Measurements from ENCODE around the gene RXRB. TPM values are rescaled to one million over a fixed set of nuclear protein-coding genes. Genes with fewer than 3 reads are reported as not detected.

The RXRB gene
- total and polyA plus RNA-seq, 2 of the 13 experiments (the other 11 are each of a cell fraction or from before 2014, with no cell fraction given): 26.7 to 55.7 TPM

- TF ChIP-seq THYN1 (CRISPR knock-in tag; IDR thresholded peaks at IDR 0.05; ENCODE audit: borderline replicate concordance, low read depth) (no peak), ZNF362 (CRISPR knock-in tag; IDR thresholded peaks at IDR 0.05; ENCODE audit: borderline replicate concordance) (no peak), GFI1 (CRISPR knock-in tag; IDR thresholded peaks at IDR 0.05; ENCODE audit: borderline replicate concordance) (no peak), TCF7 (IDR thresholded peaks at IDR 0.05; ENCODE audit: low read depth) (no peak), CBFB (CRISPR knock-in tag; IDR thresholded peaks at IDR 0.05) (no peak), KAT2B (IDR thresholded peaks at IDR 0.05; ENCODE audit: borderline replicate concordance, low read depth, low read length) (no peak), TAF1 (CRISPR knock-in tag; IDR thresholded peaks at IDR 0.05) (no peak), MTERF4 (CRISPR knock-in tag; IDR thresholded peaks at IDR 0.05) (no peak), HNF1B (CRISPR knock-in tag; IDR thresholded peaks at IDR 0.05) (no peak)
- peaks cover 22% of the 10 kb centered on the region for H3K4me1 ChIP-seq (ENCODE audit: insufficient read depth, low read length)
- H3K4me2 ChIP-seq (ENCODE audit: low read depth, low read length): no peak overlapping the region
- FAIRE-seq: no peak
- H3K27me3 ChIP-seq (ENCODE audit: control insufficient read depth in 1 of 2, insufficient read depth in 2 of 2, low read length in 2 of 2): peaks cover 6 to 63% of the 10 kb centered on the region in 2 experiments; a peak in 4 of 5 replicates
- intact Hi-C loops (cut with micrococcal nuclease; ENCODE audit: unreplicated experiment) (no loop called here), in situ Hi-C loops (cut with HindIII; ENCODE audit: extremely low pct_ligation_motif_present, low pct_unique_long_range_greater_than_20kb) (no loop called here)
- H3K9me3 ChIP-seq (ENCODE audit: low read length): no peaks in the 10 kb centered on the region
- no peak overlapping the region for H2AFZ ChIP-seq (ENCODE audit: low read length)
- BruUV-seq (replicated peaks): no TSS peak
- no peak overlapping the region for H3K4me3 ChIP-seq (replicated peaks in 1 of 3; ENCODE audit: insufficient read depth in 1 of 3, low read depth in 2 of 3, low read length in 3 of 3)
- H4K20me1 ChIP-seq (ENCODE audit: insufficient read depth, low read length): no peaks in the 10 kb centered on the region
- no peak for DNase-seq (ENCODE audit: low spot score)
- 11% methylated on average over 7 of the region's 7 CpGs for WGBS (ENCODE audit: low lambda C conversion rate)
- no peak overlapping the region for H3K27ac ChIP-seq (ENCODE audit: extremely low read length, insufficient read depth, low read length)
- CTCF ChIA-PET (ENCODE audit: low intra/inter-chr PET ratio, low total read pairs): no interaction called here
- no peak overlapping the region for H3K9ac ChIP-seq (ENCODE audit: insufficient read depth, low read depth, low read length)
- H3K36me3 ChIP-seq (replicated peaks in 1 of 2; ENCODE audit: control insufficient read depth in 1 of 2, insufficient read depth in 2 of 2, low read length in 2 of 2): no peaks in the 10 kb centered on the region
- H3K79me2 ChIP-seq (ENCODE audit: insufficient read depth, low read length): no peaks in the 10 kb centered on the region
- POLR2A ChIA-PET: no interaction called here
- ATAC-seq: no peak
These were observed 23.6 kb downstream of the RXRB start for GRCh38 chr6:33176906-33177305.
